ENCODE results near the gene UGT8.

UGT8 gene

GRCh38 chr4:114694770-114695169 lies 96.2 kb downstream of the UGT8 start:
- peak; percentile 1 for DNase-seq

GRCh38 chr4:114698231-114698630 lies 99.6 kb downstream of the UGT8 start:
- no peak for DNase-seq

- no peak for DNase-seq
Observed at GRCh38 chr4:114701491-114701890, 102.9 kb downstream of the UGT8 start.

- DNase-seq = no peak
Observed at GRCh38 chr4:114717432-114717831, 118.8 kb downstream of the UGT8 start.

- DNase-seq = no peak
Observed at GRCh38 chr4:114725066-114725465, 126.5 kb downstream of the UGT8 start.

GRCh38 chr4:114727461-114727860 lies 128.9 kb downstream of the UGT8 start:
- DNase-seq = no peak
